Omental fat pad (tissue), 4 donors: Measurements from ENCODE around the gene C5orf34. TPM values are rescaled to one million over a fixed set of nuclear protein-coding genes. Genes with fewer than 3 reads are reported as not detected.
A peak's percentile ranks its signal among the peaks of the same experiment; 100 is the strongest.
"Not testable (repeated sequence)": the region's sequence is repeated elsewhere in the genome, so short reads cannot be mapped to it uniquely, and the experiment has no call there.

Experiments
- ATAC-seq: fragments of 150-250 bp; one replicate; pipeline ENCODE4 v1.9.1; 2016; ENCODE audit warnings: mild to moderate bottlenecking, moderate library complexity; ENCODE audit not compliant: low FRiP score
- DNase-seq: peaks from one replicate; pipeline ENCODE4 v3.0.0-alpha.2; 2019; ENCODE audit warnings: low spot score
- CTCF ChIP-seq, 3 donors: fragments of 450-650 bp; IDR thresholded peaks; one replicate each; pipeline ENCODE4 v1.5.1; 2016 to 2017; ENCODE audit warnings: antibody characterized with exemption in 3 of 3, mild to moderate bottlenecking in 3 of 3, moderate library complexity in 2 of 3
- total RNA-seq, 4 donors: library from RNA; depleted of rRNA; stranded (reverse); fragments of >200 nt; gene quantifications; one replicate each; pipeline ENCODE4 v1.1.0, GENCODE V29; 2016

The C5orf34 gene
- total RNA-seq, result 1 to 10 TPM in 3 of 4 donors, under 1 TPM in 1; 0.56 to 2.3 (median 1.7) TPM

- DNase-seq (peak; percentile 99), ATAC-seq (peak; percentile 100)
- TF ChIP-seq CTCF (IDR thresholded peaks at IDR 0.05), result no peak
Observed at GRCh38 chr5:43514816-43515677, at the start of gene C5orf34. Gene C5orf34, minus strand, starts transcription at chr5:43515148. Its CDS starts 5,809 bp downstream, at chr5:43509339.

- DNase-seq (no peak), ATAC-seq (no peak)
- no peak for TF ChIP-seq CTCF (IDR thresholded peaks at IDR 0.05)
Observed at GRCh38 chr5:43564289-43564850, 49.4 kb upstream of the C5orf34 start.

- DNase-seq, result no peak
- ATAC-seq, result peak; percentile 45
- TF ChIP-seq CTCF (IDR thresholded peaks at IDR 0.05), result no peak
Observed at GRCh38 chr5:43563321-43563720, 48.4 kb upstream of the C5orf34 start.

GRCh38 chr5:43561356-43561755, 46.4 kb upstream of the C5orf34 start:
- no peak for DNase-seq
- no peak for ATAC-seq
- no peak for TF ChIP-seq CTCF (IDR thresholded peaks at IDR 0.05)

- no peak for ATAC-seq
- no peak for DNase-seq
- TF ChIP-seq CTCF (IDR thresholded peaks at IDR 0.05), result no peak
Observed at GRCh38 chr5:43560128-43560527, 45.2 kb upstream of the C5orf34 start.

- ATAC-seq (peak; percentile 93), DNase-seq (peak; percentile 28)
- TF ChIP-seq CTCF (IDR thresholded peaks at IDR 0.05), result no peak
Observed at GRCh38 chr5:43556857-43557542, 42.1 kb upstream of the C5orf34 start, which contains the start of gene PAIP1. Gene PAIP1, minus strand, starts transcription at chr5:43557077. Its CDS starts 231 bp downstream, at chr5:43556846.

GRCh38 chr5:43556607-43556856, 41.6 kb upstream of the C5orf34 start:
- DNase-seq, result not testable (repeated sequence)
- peak; percentile 93 for ATAC-seq
